Measurements from ENCODE around the gene MAPT.

MAPT gene

GRCh38 chr17:45969726-45970125 is 75.4 kb downstream of the MAPT start:
- DNase-seq, result no peak
- Mint-ChIP-seq H3K4me1 (ENCODE audit: low read depth) (no peaks in the 10 kb centered on the region), H3K27me3 (peaks cover 23% of the 10 kb centered on the region), H3K9me3 (no peaks in the 10 kb centered on the region), H3K27ac (no peak overlapping the region), H3K4me3 (no peak overlapping the region), H3K36me3 (ENCODE audit: low read depth) (no peaks in the 10 kb centered on the region)

- Mint-ChIP-seq H3K9me3 (no peaks in the 10 kb centered on the region), H3K27ac (no peak overlapping the region), H3K4me1 (ENCODE audit: low read depth) (no peaks in the 10 kb centered on the region), H3K4me3 (no peak overlapping the region), H3K36me3 (ENCODE audit: low read depth) (no peaks in the 10 kb centered on the region), H3K27me3 (peaks cover 22% of the 10 kb centered on the region)
- DNase-seq, result no peak
These were observed 76.3 kb downstream of the MAPT start for GRCh38 chr17:45970659-45971058.

GRCh38 chr17:45971698-45972141 is 77.4 kb downstream of the MAPT start:
- H3K9me3 Mint-ChIP-seq, result no peaks in the 10 kb centered on the region
- H3K4me1 Mint-ChIP-seq (ENCODE audit: low read depth), result no peaks in the 10 kb centered on the region
- DNase-seq, result no peak
- no peak overlapping the region for H3K27ac Mint-ChIP-seq
- H3K4me3 Mint-ChIP-seq, result no peak overlapping the region
- no peaks in the 10 kb centered on the region for H3K36me3 Mint-ChIP-seq (ENCODE audit: low read depth)
- peaks cover 18% of the 10 kb centered on the region for H3K27me3 Mint-ChIP-seq

GRCh38 chr17:45972531-45972930 is 78.2 kb downstream of the MAPT start:
- Mint-ChIP-seq H3K36me3 (ENCODE audit: low read depth) (no peaks in the 10 kb centered on the region), H3K9me3 (no peaks in the 10 kb centered on the region), H3K4me3 (no peak overlapping the region), H3K4me1 (ENCODE audit: low read depth) (no peaks in the 10 kb centered on the region), H3K27ac (no peak overlapping the region), H3K27me3 (peaks cover 12% of the 10 kb centered on the region)
- no peak for DNase-seq

- no peak overlapping the region for H3K27ac Mint-ChIP-seq
- no peak for DNase-seq
- H3K4me3 Mint-ChIP-seq, result no peak overlapping the region
- no peaks in the 10 kb centered on the region for H3K9me3 Mint-ChIP-seq
- H3K27me3 Mint-ChIP-seq, result peaks cover 7% of the 10 kb centered on the region
- H3K36me3 Mint-ChIP-seq (ENCODE audit: low read depth), result no peaks in the 10 kb centered on the region
- no peaks in the 10 kb centered on the region for H3K4me1 Mint-ChIP-seq (ENCODE audit: low read depth)
These were observed 78.9 kb downstream of the MAPT start for GRCh38 chr17:45973099-45973780.

GRCh38 chr17:45973946-45974859 is 79.8 kb downstream of the MAPT start:
- Mint-ChIP-seq H3K9me3 (no peaks in the 10 kb centered on the region), H3K27me3 (peaks cover 7% of the 10 kb centered on the region), H3K4me1 (ENCODE audit: low read depth) (no peaks in the 10 kb centered on the region), H3K4me3 (no peak overlapping the region), H3K36me3 (ENCODE audit: low read depth) (no peaks in the 10 kb centered on the region), H3K27ac (no peak overlapping the region)
- DNase-seq, result no peak

GRCh38 chr17:45974916-45975630 is 80.7 kb downstream of the MAPT start:
- Mint-ChIP-seq H3K9me3 (no peaks in the 10 kb centered on the region), H3K4me3 (no peak overlapping the region), H3K4me1 (ENCODE audit: low read depth) (no peaks in the 10 kb centered on the region), H3K27me3 (peaks cover 2% of the 10 kb centered on the region), H3K36me3 (ENCODE audit: low read depth) (no peaks in the 10 kb centered on the region), H3K27ac (no peak overlapping the region)
- no peak for DNase-seq

GRCh38 chr17:45975640-45976295 is 81.4 kb downstream of the MAPT start:
- no peak overlapping the region for H3K27ac Mint-ChIP-seq
- no peaks in the 10 kb centered on the region for H3K36me3 Mint-ChIP-seq (ENCODE audit: low read depth)
- no peaks in the 10 kb centered on the region for H3K9me3 Mint-ChIP-seq

GRCh38 chr17:45976391-45976754 is 82.0 kb downstream of the MAPT start:
- Mint-ChIP-seq H3K27ac (no peak overlapping the region), H3K27me3 (no peaks in the 10 kb centered on the region), H3K4me1 (ENCODE audit: low read depth) (no peaks in the 10 kb centered on the region), H3K4me3 (no peak overlapping the region), H3K9me3 (no peaks in the 10 kb centered on the region), H3K36me3 (ENCODE audit: low read depth) (no peaks in the 10 kb centered on the region)
- DNase-seq, result no peak

More at GRCh38 chr17:45975640-45976295, 81.4 kb downstream of the MAPT start:
- no peak overlapping the region for H3K4me3 Mint-ChIP-seq
- no peaks in the 10 kb centered on the region for H3K27me3 Mint-ChIP-seq
- DNase-seq, result no peak
- H3K4me1 Mint-ChIP-seq (ENCODE audit: low read depth), result no peaks in the 10 kb centered on the region

- H3K4me1 Mint-ChIP-seq (ENCODE audit: low read depth), result no peaks in the 10 kb centered on the region
- H3K9me3 Mint-ChIP-seq, result no peaks in the 10 kb centered on the region
- DNase-seq, result no peak
- H3K27ac Mint-ChIP-seq, result peak overlapping the region; percentile 11
- H3K4me3 Mint-ChIP-seq, result no peak overlapping the region
- no peaks in the 10 kb centered on the region for H3K27me3 Mint-ChIP-seq
- H3K36me3 Mint-ChIP-seq (ENCODE audit: low read depth), result no peaks in the 10 kb centered on the region
These were observed 82.6 kb downstream of the MAPT start for GRCh38 chr17:45976755-45977505.

GRCh38 chr17:45977506-45977824 is 83.1 kb downstream of the MAPT start:
- peak overlapping the region; percentile 11 for H3K27ac Mint-ChIP-seq
- H3K4me1 Mint-ChIP-seq (ENCODE audit: low read depth), result no peaks in the 10 kb centered on the region
- H3K36me3 Mint-ChIP-seq (ENCODE audit: low read depth), result no peaks in the 10 kb centered on the region
- no peak for DNase-seq
- H3K27me3 Mint-ChIP-seq, result no peaks in the 10 kb centered on the region
- no peak overlapping the region for H3K4me3 Mint-ChIP-seq
- no peaks in the 10 kb centered on the region for H3K9me3 Mint-ChIP-seq

GRCh38 chr17:45977976-45978626 is 83.7 kb downstream of the MAPT start:
- Mint-ChIP-seq H3K36me3 (ENCODE audit: low read depth) (no peaks in the 10 kb centered on the region), H3K27ac (no peak overlapping the region), H3K27me3 (no peaks in the 10 kb centered on the region), H3K4me1 (ENCODE audit: low read depth) (no peaks in the 10 kb centered on the region), H3K9me3 (no peaks in the 10 kb centered on the region), H3K4me3 (no peak overlapping the region)
- no peak for DNase-seq

- DNase-seq, result no peak
- Mint-ChIP-seq H3K27ac (no peak overlapping the region), H3K4me3 (no peak overlapping the region)
These were observed 84.8 kb downstream of the MAPT start for GRCh38 chr17:45979137-45979536.

More at GRCh38 chr17:45979137-45979536, 84.8 kb downstream of the MAPT start:
- Mint-ChIP-seq H3K4me1 (ENCODE audit: low read depth) (no peaks in the 10 kb centered on the region), H3K27me3 (no peaks in the 10 kb centered on the region), H3K9me3 (no peaks in the 10 kb centered on the region), H3K36me3 (ENCODE audit: low read depth) (no peaks in the 10 kb centered on the region)

Data from activated T-cell treated with anti-CD3 and anti-CD28 coated beads, Interleukin-2, amount 50 U/mL, for 24 hours (primary cell).